ENCODE results near the gene MAN1A2. TPM values are rescaled to one million over a fixed set of nuclear protein-coding genes. Genes with fewer than 3 reads are reported as not detected.
"Not testable (repeated sequence)": the region's sequence is repeated elsewhere in the genome, so short reads cannot be mapped to it uniquely, and the experiment has no call there.

Gene MAN1A2
- total RNA-seq, 1 donor = 51.0 TPM

GRCh38 chr1:117556976-117557375, 189.7 kb downstream of the MAN1A2 start:
- H2AFZ ChIP-seq (ENCODE audit: low read length) = no peak overlapping the region
- H3K9me3 ChIP-seq (ENCODE audit: low read depth, low read length) = no peaks in the 10 kb centered on the region
- no peak overlapping the region for H3K27ac ChIP-seq (ENCODE audit: low read depth, low read length)
- H3K4me3 ChIP-seq (ENCODE audit: insufficient read depth, low read length) = no peak overlapping the region
- TF ChIP-seq CTCF (IDR thresholded peaks at IDR 0.05; ENCODE audit: extremely low read depth, low read depth, low read length) = no peak
- no peaks in the 10 kb centered on the region for H4K20me1 ChIP-seq (ENCODE audit: insufficient read depth, low read length)
- no peak for DNase-seq (ENCODE audit: insufficient read length, low spot score, missing footprints)
- no peak overlapping the region for H3K4me2 ChIP-seq (ENCODE audit: insufficient read depth, low read length)
- no peaks in the 10 kb centered on the region for H3K27me3 ChIP-seq (ENCODE audit: insufficient read depth, low read length)
- no peaks in the 10 kb centered on the region for H3K4me1 ChIP-seq (ENCODE audit: insufficient read depth, low read length)
- no peaks in the 10 kb centered on the region for H3K36me3 ChIP-seq (ENCODE audit: insufficient read depth, low read length)
- no peaks in the 10 kb centered on the region for H3K79me2 ChIP-seq (ENCODE audit: insufficient read depth, low read length)

- H3K27me3 ChIP-seq (ENCODE audit: insufficient read depth, low read length); H3K27ac ChIP-seq (ENCODE audit: low read depth, low read length); H2AFZ ChIP-seq (ENCODE audit: low read length); DNase-seq (ENCODE audit: insufficient read length, low spot score, missing footprints); H3K4me3 ChIP-seq (ENCODE audit: insufficient read depth, low read length); H3K4me2 ChIP-seq (ENCODE audit: insufficient read depth, low read length); H3K79me2 ChIP-seq (ENCODE audit: insufficient read depth, low read length); H3K36me3 ChIP-seq (ENCODE audit: insufficient read depth, low read length); H4K20me1 ChIP-seq (ENCODE audit: insufficient read depth, low read length); H3K9me3 ChIP-seq (ENCODE audit: low read depth, low read length); H3K4me1 ChIP-seq (ENCODE audit: insufficient read depth, low read length): not testable (repeated sequence)
Observed at GRCh38 chr1:117558451-117558850, 191.2 kb downstream of the MAN1A2 start.

- no peak overlapping the region for H3K4me2 ChIP-seq (ENCODE audit: insufficient read depth, low read length)
- H3K36me3 ChIP-seq (ENCODE audit: insufficient read depth, low read length) = no peaks in the 10 kb centered on the region
- no peaks in the 10 kb centered on the region for H3K4me1 ChIP-seq (ENCODE audit: insufficient read depth, low read length)
- TF ChIP-seq CTCF (IDR thresholded peaks at IDR 0.05; ENCODE audit: extremely low read depth, low read depth, low read length) = no peak
- H3K4me3 ChIP-seq (ENCODE audit: insufficient read depth, low read length) = no peak overlapping the region
- H3K79me2 ChIP-seq (ENCODE audit: insufficient read depth, low read length) = no peaks in the 10 kb centered on the region
- H3K9me3 ChIP-seq (ENCODE audit: low read depth, low read length) = no peaks in the 10 kb centered on the region
- H3K27me3 ChIP-seq (ENCODE audit: insufficient read depth, low read length) = peaks cover 2% of the 10 kb centered on the region
- DNase-seq (ENCODE audit: insufficient read length, low spot score, missing footprints) = no peak
- H4K20me1 ChIP-seq (ENCODE audit: insufficient read depth, low read length) = no peaks in the 10 kb centered on the region
- no peak overlapping the region for H3K27ac ChIP-seq (ENCODE audit: low read depth, low read length)
- H2AFZ ChIP-seq (ENCODE audit: low read length) = no peak overlapping the region
Observed at GRCh38 chr1:117559139-117559538, 191.9 kb downstream of the MAN1A2 start.

GRCh38 chr1:117559985-117560384, 192.7 kb downstream of the MAN1A2 start:
- Histone ChIP-seq H3K27me3 (ENCODE audit: insufficient read depth, low read length) (peaks cover 10% of the 10 kb centered on the region), H2AFZ (ENCODE audit: low read length) (no peak overlapping the region), H3K4me2 (ENCODE audit: insufficient read depth, low read length) (no peak overlapping the region), H3K4me3 (ENCODE audit: insufficient read depth, low read length) (no peak overlapping the region), H3K9me3 (ENCODE audit: low read depth, low read length) (no peaks in the 10 kb centered on the region), H3K4me1 (ENCODE audit: insufficient read depth, low read length) (no peaks in the 10 kb centered on the region), H4K20me1 (ENCODE audit: insufficient read depth, low read length) (no peaks in the 10 kb centered on the region), H3K79me2 (ENCODE audit: insufficient read depth, low read length) (no peaks in the 10 kb centered on the region), H3K36me3 (ENCODE audit: insufficient read depth, low read length) (no peaks in the 10 kb centered on the region), H3K27ac (ENCODE audit: low read depth, low read length) (no peak overlapping the region)
- no peak for DNase-seq (ENCODE audit: insufficient read length, low spot score, missing footprints)
- no peak for TF ChIP-seq CTCF (IDR thresholded peaks at IDR 0.05; ENCODE audit: extremely low read depth, low read depth, low read length)
